Upper lobe of right lung (tissue), 1 donor: Measurements from ENCODE around the gene KIAA1755. TPM values are rescaled to one million over a fixed set of nuclear protein-coding genes. Genes with fewer than 3 reads are reported as not detected.
"Not testable (repeated sequence)": the region's sequence is repeated elsewhere in the genome, so short reads cannot be mapped to it uniquely, and the experiment has no call there.

Experiments used
- ATAC-seq: fragments of 200-7000 bp; cut with Tn5 transposase; one replicate; pipeline ENCODE4 v1.9.1; 2020; ENCODE audit warnings: mild to moderate bottlenecking, moderate library complexity
- DNase-seq: peaks from one replicate; pipeline ENCODE4 v3.0.0-alpha.2; 2020
- H3K27ac ChIP-seq: fragments of 200-600 bp; one replicate; pipeline ENCODE4 v1.8.0; 2022
- H3K27me3 ChIP-seq: fragments of 200-600 bp; one replicate; pipeline ENCODE4 v1.8.0; 2022; ENCODE audit warnings: mild to moderate bottlenecking
- H3K36me3 ChIP-seq: fragments of 200-600 bp; one replicate; pipeline ENCODE4 v1.8.0; 2022
- H3K4me1 ChIP-seq: fragments of 200-600 bp; one replicate; pipeline ENCODE4 v1.8.0; 2022
- H3K4me3 ChIP-seq: fragments of 200-600 bp; one replicate; pipeline ENCODE4 v1.8.0; 2022; ENCODE audit warnings: mild to moderate bottlenecking
- H3K9me3 ChIP-seq: fragments of 200-600 bp; one replicate; pipeline ENCODE4 v1.8.0; 2022
- intact Hi-C: fragments of 100-400 bp; cut with DNase I; formaldehyde crosslinking; loops from one replicate; pipeline ENCODE4 v1.11.0; 2022
- total RNA-seq: library from RNA; stranded (reverse); fragmentation: NEBNext Ultra II Directional; extraction: Animal tissue kit (Norgen Biotek cat#: 25700); gene quantifications from one replicate; pipeline ENCODE4 v1.2.1, GENCODE V29; 2021
- TF ChIP-seq, protein P1 (sequence below): fragments of 200-600 bp; IDR thresholded peaks from one replicate; pipeline ENCODE4 v1.8.0; 2022; ENCODE audit warnings: antibody characterized with exemption
- donor health status: DM: no; HTN: yes; CAD: no; lungs with severe emphysema.

KIAA1755 gene
- total RNA-seq, 1 donor from 2014 or later, result 2.3 TPM

DNA sequence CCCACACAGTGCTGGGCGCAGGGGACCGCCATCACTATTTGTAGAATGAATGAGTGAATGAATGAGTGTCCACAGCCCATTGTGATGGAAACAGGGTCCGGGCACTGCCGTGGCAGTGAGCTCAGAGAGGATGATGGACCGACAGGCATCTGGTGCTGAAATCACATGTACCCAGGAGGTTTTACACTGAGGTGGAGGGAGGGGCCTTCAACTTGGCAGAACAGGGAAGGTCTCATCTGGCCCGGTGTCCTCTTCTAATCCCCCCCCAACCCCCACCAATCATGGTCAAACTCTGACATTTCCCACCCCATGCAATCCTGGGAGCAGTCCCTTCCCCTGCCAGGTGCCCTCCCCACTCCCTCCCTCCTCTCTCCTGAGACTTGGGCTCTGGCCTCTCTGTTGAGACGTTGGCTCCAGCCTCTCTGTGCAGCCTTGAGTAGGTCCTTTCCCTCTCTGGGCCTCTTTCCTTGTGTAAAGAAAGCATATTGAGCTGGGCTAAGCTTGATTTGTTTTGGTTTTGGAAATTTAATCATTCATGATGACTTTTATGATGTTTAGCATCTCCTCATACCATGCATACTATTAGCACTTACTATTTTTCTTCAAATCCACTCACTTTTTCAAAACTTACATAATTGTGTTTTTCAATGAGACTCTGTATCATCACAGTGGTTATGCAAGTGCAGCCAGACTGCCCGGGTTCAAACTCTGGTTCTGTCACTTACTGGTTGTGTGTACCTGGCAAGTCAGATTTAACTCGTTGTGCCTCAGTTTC is 10.8 kb downstream of the KIAA1755 start:
- no peaks in the 10 kb centered on the region for H3K4me1 ChIP-seq
- DNase-seq, result peak; percentile 26

GRCh38 chr20:38248133-38248532 is 12.4 kb downstream of the KIAA1755 start:
- H3K4me3 ChIP-seq, result no peak overlapping the region
- no peaks in the 10 kb centered on the region for H3K36me3 ChIP-seq
- no peaks in the 10 kb centered on the region for H3K4me1 ChIP-seq
- DNase-seq (no peak), ATAC-seq (no peak)
- H3K27ac ChIP-seq, result no peak overlapping the region
- peaks cover under 1% of the 10 kb centered on the region for H3K9me3 ChIP-seq
- TF ChIP-seq, protein P1, sequence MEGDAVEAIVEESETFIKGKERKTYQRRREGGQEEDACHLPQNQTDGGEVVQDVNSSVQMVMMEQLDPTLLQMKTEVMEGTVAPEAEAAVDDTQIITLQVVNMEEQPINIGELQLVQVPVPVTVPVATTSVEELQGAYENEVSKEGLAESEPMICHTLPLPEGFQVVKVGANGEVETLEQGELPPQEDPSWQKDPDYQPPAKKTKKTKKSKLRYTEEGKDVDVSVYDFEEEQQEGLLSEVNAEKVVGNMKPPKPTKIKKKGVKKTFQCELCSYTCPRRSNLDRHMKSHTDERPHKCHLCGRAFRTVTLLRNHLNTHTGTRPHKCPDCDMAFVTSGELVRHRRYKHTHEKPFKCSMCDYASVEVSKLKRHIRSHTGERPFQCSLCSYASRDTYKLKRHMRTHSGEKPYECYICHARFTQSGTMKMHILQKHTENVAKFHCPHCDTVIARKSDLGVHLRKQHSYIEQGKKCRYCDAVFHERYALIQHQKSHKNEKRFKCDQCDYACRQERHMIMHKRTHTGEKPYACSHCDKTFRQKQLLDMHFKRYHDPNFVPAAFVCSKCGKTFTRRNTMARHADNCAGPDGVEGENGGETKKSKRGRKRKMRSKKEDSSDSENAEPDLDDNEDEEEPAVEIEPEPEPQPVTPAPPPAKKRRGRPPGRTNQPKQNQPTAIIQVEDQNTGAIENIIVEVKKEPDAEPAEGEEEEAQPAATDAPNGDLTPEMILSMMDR, result no peak
- intact Hi-C loops, result no loop called here
- H3K27me3 ChIP-seq, result no peaks in the 10 kb centered on the region

More for the DNA sequence above, 10.8 kb downstream of the KIAA1755 start:
- no peaks in the 10 kb centered on the region for H3K9me3 ChIP-seq
- ATAC-seq, result no peak
- TF ChIP-seq, protein P1, result no peak
- intact Hi-C loops, result no loop called here
- no peak overlapping the region for H3K27ac ChIP-seq
- peaks cover 7% of the 10 kb centered on the region for H3K27me3 ChIP-seq
- H3K36me3 ChIP-seq, result no peaks in the 10 kb centered on the region
- H3K4me3 ChIP-seq, result no peak overlapping the region

DNA sequence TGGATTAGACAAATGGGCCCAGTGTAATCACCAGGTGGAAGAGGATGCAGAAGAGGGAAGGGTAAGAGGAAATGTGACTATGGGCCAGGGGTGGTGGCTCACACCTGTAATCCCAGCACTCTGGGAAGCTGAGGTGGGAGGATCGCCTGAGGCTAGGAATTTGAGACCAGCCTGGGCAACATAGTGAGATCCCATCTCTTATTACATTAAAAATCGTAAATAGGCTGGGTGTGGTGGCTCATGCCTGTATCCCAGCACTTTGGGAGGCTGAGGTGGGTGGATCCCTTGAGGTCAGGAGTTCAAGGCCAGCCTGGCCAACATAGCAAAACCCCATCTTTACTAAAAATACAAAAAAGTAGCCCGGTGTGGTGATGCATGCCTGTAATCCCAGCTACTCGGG is 12.8 kb downstream of the KIAA1755 start:
- intact Hi-C loops, H3K9me3 ChIP-seq, H3K36me3 ChIP-seq, ATAC-seq, H3K4me3 ChIP-seq, H3K27me3 ChIP-seq, H3K4me1 ChIP-seq, H3K27ac ChIP-seq: not testable (repeated sequence)
- peak; percentile 0 for DNase-seq

GRCh38 chr20:38247166-38247509 is 13.4 kb downstream of the KIAA1755 start:
- Histone ChIP-seq H3K27me3 (no peaks in the 10 kb centered on the region), H3K36me3 (no peaks in the 10 kb centered on the region), H3K9me3 (peaks cover 10% of the 10 kb centered on the region), H3K4me1 (no peaks in the 10 kb centered on the region), H3K4me3 (no peak overlapping the region), H3K27ac (no peak overlapping the region)
- intact Hi-C loops, result no loop called here
- no peak for DNase-seq
- TF ChIP-seq, protein P1, result no peak
- ATAC-seq, result no peak

- no peak overlapping the region for H3K4me3 ChIP-seq
- H3K9me3 ChIP-seq, result peaks cover 15% of the 10 kb centered on the region
- no peaks in the 10 kb centered on the region for H3K36me3 ChIP-seq
- DNase-seq (peak; percentile 57), ATAC-seq (no peak)
- H3K4me1 ChIP-seq, result no peaks in the 10 kb centered on the region
- TF ChIP-seq, protein P1, result no peak
- no peak overlapping the region for H3K27ac ChIP-seq
- no peaks in the 10 kb centered on the region for H3K27me3 ChIP-seq
- intact Hi-C loops, result no loop called here
Observed at GRCh38 chr20:38246357-38247165, 14.0 kb downstream of the KIAA1755 start.

DNA sequence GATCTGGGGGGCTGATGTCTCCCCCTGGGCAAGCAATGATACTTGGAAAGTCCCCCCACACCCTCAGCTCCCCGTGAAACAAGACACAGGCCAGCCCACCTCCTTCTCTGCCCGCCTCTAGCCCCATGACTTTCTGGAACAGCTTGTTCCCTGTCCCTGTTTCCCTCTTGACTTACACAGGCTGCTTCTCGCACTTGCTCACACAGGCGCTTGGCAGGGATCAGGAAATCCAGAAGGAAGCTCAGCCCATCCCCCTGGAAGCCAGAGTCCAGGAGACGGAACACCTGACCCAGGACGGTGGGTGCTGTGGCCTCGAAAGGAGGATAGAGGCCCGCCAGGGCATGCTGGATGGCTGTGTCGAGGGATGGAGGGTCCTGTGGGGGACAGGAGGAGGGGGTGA is 14.8 kb downstream of the KIAA1755 start:
- Histone ChIP-seq H3K36me3 (no peaks in the 10 kb centered on the region), H3K4me1 (no peaks in the 10 kb centered on the region), H3K9me3 (peaks cover 15% of the 10 kb centered on the region), H3K27ac (no peak overlapping the region), H3K4me3 (no peak overlapping the region), H3K27me3 (no peaks in the 10 kb centered on the region)
- DNase-seq, result peak; percentile 21
- ATAC-seq, result no peak
- intact Hi-C loops, result no loop called here
- TF ChIP-seq, protein P1, result no peak
